SW 1271 (cell line): Measurements from ENCODE around the gene NIPA2.

Experiments
- DNase-seq, 2 experiments: peaks; one replicate each; lab custom pipeline; 2025; lab: John Stamatoyannopoulos, UW

Gene NIPA2

GRCh38 chr15:22877607-22878006, 39.1 kb downstream of the NIPA2 start:
- no peak for DNase-seq

GRCh38 chr15:22878103-22878502, 39.6 kb downstream of the NIPA2 start:
- DNase-seq: no peak

GRCh38 chr15:22880068-22880980, 41.9 kb downstream of the NIPA2 start:
- no peak for DNase-seq

GRCh38 chr15:22880981-22881738, 42.7 kb downstream of the NIPA2 start:
- no peak for DNase-seq

GRCh38 chr15:22881739-22882440, 43.4 kb downstream of the NIPA2 start:
- DNase-seq: no peak

- no peak for DNase-seq
Measured at GRCh38 chr15:22883196-22883595, 44.7 kb downstream of the NIPA2 start.

- DNase-seq: no peak
Measured at GRCh38 chr15:22884344-22884743, 45.9 kb downstream of the NIPA2 start.

- DNase-seq: no peak
Measured at GRCh38 chr15:22885120-22885519, 46.7 kb downstream of the NIPA2 start.

GRCh38 chr15:22887157-22887951, 48.9 kb downstream of the NIPA2 start:
- no peak for DNase-seq

- DNase-seq: no peak
Measured at GRCh38 chr15:22888120-22888859, 49.8 kb downstream of the NIPA2 start.

GRCh38 chr15:22889146-22889818, 50.8 kb downstream of the NIPA2 start:
- no peak for DNase-seq

GRCh38 chr15:22890296-22890695, 51.8 kb downstream of the NIPA2 start:
- no peak for DNase-seq

- no peak for DNase-seq
Measured at GRCh38 chr15:22891426-22892210, 53.2 kb downstream of the NIPA2 start.

- DNase-seq: no peak
Measured at GRCh38 chr15:22892333-22892732, 53.9 kb downstream of the NIPA2 start.

- no peak for DNase-seq
Measured at GRCh38 chr15:22893081-22893480, 54.6 kb downstream of the NIPA2 start.

- no peak for DNase-seq
Measured at GRCh38 chr15:22893881-22894280, 55.4 kb downstream of the NIPA2 start.

GRCh38 chr15:22895465-22896190, 57.2 kb downstream of the NIPA2 start:
- peak in 1 of 2 experiments; percentile 50 for DNase-seq

- DNase-seq: no peak
Measured at GRCh38 chr15:22902046-22902445, 63.6 kb downstream of the NIPA2 start.

- no peak for DNase-seq
Measured at GRCh38 chr15:22902578-22902977, 64.1 kb downstream of the NIPA2 start.
